Vagina (tissue), 2 donors: ENCODE measurements around the gene NDUFS3. TPM values are rescaled to one million over a fixed set of nuclear protein-coding genes. Genes with fewer than 3 reads are reported as not detected.

Experiments
- DNase-seq, 2 donors: peaks; one replicate each; pipeline ENCODE4 v3.0.0-alpha.2; 2017; ENCODE audit errors: extremely low spot score in 2 of 2
- H3K27ac ChIP-seq: fragments of 200-600 bp; sonication (generic); one replicate; pipeline ENCODE4 v1.5.1; 2019
- H3K27me3 ChIP-seq: fragments of 200-600 bp; sonication (generic); one replicate; pipeline ENCODE4 v1.5.1; 2019
- H3K36me3 ChIP-seq, 2 donors: fragments of 200-600 bp; sonication (generic); one replicate each; pipeline ENCODE4 v1.5.1; 2017 to 2019
- H3K4me1 ChIP-seq: fragments of 200-600 bp; sonication (generic); one replicate; pipeline ENCODE4 v1.5.1; 2019
- H3K4me3 ChIP-seq, 2 donors: fragments of 200-600 bp; sonication (generic); 1 replicate in 1 of 2; 2 replicates in 1 of 2; pipeline ENCODE4 v1.5.1; 2016 to 2019
- H3K9me3 ChIP-seq: fragments of 200-600 bp; sonication (generic); one replicate; pipeline ENCODE4 v1.5.1; 2019
- CTCF ChIP-seq, 3 experiments: fragments of 450-650 bp in 2 of 3; fragments of 200-600 bp in 1 of 3; sonication (generic) in 1 of 3; IDR thresholded peaks; one replicate each; pipeline ENCODE4 v1.5.1; 2017 to 2019; ENCODE audit warnings: antibody characterized with exemption in 3 of 3, mild to moderate bottlenecking in 2 of 3, moderate library complexity in 2 of 3
- POLR2A ChIP-seq, 2 donors: fragments of 450-650 bp; IDR thresholded peaks; one replicate each; pipeline ENCODE4 v1.6.1; 2017; ENCODE audit warnings: antibody characterized with exemption in 2 of 2, mild to moderate bottlenecking in 2 of 2, moderate library complexity in 2 of 2
- POLR2AphosphoS5 ChIP-seq, 2 donors: sonication (generic); formaldehyde crosslinking; IDR thresholded peaks; one replicate each; pipeline ENCODE4 v1.9.0; 2017; ENCODE audit warnings: antibody characterized with exemption in 2 of 2, mild to moderate bottlenecking in 2 of 2, low read depth in 1 of 2; ENCODE audit not compliant: insufficient read depth in 1 of 2
- intact Hi-C: fragments of 100-400 bp; cut with DNase I; formaldehyde crosslinking; loops from one replicate; pipeline ENCODE4 v1.15.1; 2023
- small RNA-seq: library from RNA; depleted of rRNA; stranded (forward); fragments of <200 nt; gene quantifications from one replicate; pipeline ENCODE3, GENCODE V24; 2016
- total RNA-seq: library from RNA; depleted of rRNA; stranded (reverse); fragments of >200 nt; gene quantifications from one replicate; pipeline ENCODE4 v1.2.3, GENCODE V29; 2016

NDUFS3 gene
- total RNA-seq, 1 donor from 2014 or later = 60.4 TPM

DNA sequence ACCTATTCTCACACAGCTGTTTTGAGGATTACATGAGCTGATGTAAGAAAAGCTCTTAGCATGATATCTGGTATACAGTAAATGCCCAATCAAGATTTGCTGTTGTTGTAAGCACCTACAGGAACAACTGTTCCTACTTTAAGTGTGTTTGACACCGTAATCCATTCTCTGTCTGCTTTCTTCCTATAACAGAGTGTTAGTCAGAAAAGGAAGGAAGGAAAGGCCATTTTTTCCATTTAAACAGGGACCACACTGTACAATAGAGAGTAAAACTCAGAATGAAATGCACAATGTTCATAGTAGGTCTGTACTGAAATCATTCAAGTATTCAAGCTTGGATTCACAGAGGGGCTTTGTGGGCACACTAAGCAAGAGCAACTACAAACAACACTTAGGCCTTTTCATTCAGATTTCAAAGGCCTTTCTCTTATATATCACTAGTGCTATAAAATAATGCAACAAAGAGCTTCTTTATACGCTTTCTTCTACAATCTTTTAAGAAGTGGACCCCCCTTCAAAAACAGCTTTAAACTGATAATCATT lies 42.0 kb downstream of the NDUFS3 start:
- Histone ChIP-seq H3K4me1 (no peaks in the 10 kb centered on the region), H3K27ac (no peak overlapping the region), H3K27me3 (no peaks in the 10 kb centered on the region), H3K36me3 (peaks cover 0 to 56% of the 10 kb centered on the region in 2 donors), H3K4me3 (no peak overlapping the region), H3K9me3 (no peaks in the 10 kb centered on the region)
- intact Hi-C loops = no loop called here
- TF ChIP-seq POLR2A (IDR thresholded peaks at IDR 0.05) = no peak
- no peak for TF ChIP-seq CTCF (IDR thresholded peaks at IDR 0.05)
- TF ChIP-seq POLR2AphosphoS5 (IDR thresholded peaks at IDR 0.05; ENCODE audit: insufficient read depth in 1 of 2, low read depth in 1 of 2) = no peak
- no peak for DNase-seq

DNA sequence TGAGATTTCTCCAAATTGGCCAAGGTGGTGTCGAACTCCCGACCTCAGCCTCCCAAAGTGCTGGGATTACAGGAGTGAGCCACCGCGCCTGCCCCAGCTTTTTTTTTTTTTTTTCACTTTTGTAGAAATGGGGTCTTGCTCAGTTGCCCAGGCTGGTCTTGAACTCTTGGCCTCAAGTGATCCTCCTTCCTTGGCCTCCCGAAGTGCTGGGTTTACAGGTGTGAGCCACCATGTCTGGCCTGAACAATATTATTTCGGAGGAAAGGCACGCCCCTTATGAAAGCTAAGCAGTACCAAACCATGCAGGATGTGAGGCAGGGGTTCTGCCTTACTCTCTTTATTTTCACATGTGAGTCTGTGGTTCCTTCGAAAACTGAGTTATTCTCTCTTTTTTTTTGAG lies 47.4 kb downstream of the NDUFS3 start:
- intact Hi-C loops = no loop called here
- TF ChIP-seq POLR2A (IDR thresholded peaks at IDR 0.05) (no peak), POLR2AphosphoS5 (IDR thresholded peaks at IDR 0.05; ENCODE audit: insufficient read depth in 1 of 2, low read depth in 1 of 2) (no peak), CTCF (IDR thresholded peaks at IDR 0.05) (no peak)
- Histone ChIP-seq H3K9me3 (no peaks in the 10 kb centered on the region), H3K4me3 (no peak overlapping the region), H3K36me3 (peaks cover 0 to 88% of the 10 kb centered on the region in 2 donors), H3K27ac (no peak overlapping the region), H3K27me3 (no peaks in the 10 kb centered on the region), H3K4me1 (no peaks in the 10 kb centered on the region)
- no peak for DNase-seq

GRCh38 chr11:47628026-47628425 lies 49.2 kb downstream of the NDUFS3 start:
- intact Hi-C loops = no loop called here
- no peaks in the 10 kb centered on the region for H3K4me1 ChIP-seq
- TF ChIP-seq CTCF (IDR thresholded peaks at IDR 0.05) = no peak
- no peak for TF ChIP-seq POLR2A (IDR thresholded peaks at IDR 0.05)
- no peak for TF ChIP-seq POLR2AphosphoS5 (IDR thresholded peaks at IDR 0.05; ENCODE audit: insufficient read depth in 1 of 2, low read depth in 1 of 2)
- no peak overlapping the region for H3K4me3 ChIP-seq
- H3K9me3 ChIP-seq = no peaks in the 10 kb centered on the region
- H3K27ac ChIP-seq = no peak overlapping the region
- H3K36me3 ChIP-seq = peaks cover 0 to 72% of the 10 kb centered on the region in 2 donors
- DNase-seq = no peak
- H3K27me3 ChIP-seq = no peaks in the 10 kb centered on the region

DNA sequence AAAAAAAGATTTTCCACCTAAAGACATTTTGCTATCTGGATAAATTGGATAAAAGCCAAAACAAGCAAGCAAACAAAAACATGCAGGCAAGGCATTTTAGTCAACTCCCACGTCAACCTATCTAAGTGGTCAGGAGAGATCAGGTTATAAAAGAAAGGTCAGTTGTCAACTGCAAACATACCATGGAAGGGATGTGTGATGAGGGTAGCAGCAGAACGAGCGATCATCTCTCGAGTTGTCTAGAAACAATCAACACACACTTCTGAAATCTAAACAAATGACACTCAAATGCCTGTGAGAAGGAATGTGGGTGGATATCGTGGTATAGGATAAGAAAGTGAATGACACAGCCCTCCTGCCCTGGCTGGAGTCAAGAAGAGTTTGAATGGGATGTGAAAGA lies 52.6 kb downstream of the NDUFS3 start:
- Histone ChIP-seq H3K27ac (no peak overlapping the region), H3K4me1 (no peaks in the 10 kb centered on the region), H3K4me3 (no peak overlapping the region), H3K9me3 (no peaks in the 10 kb centered on the region), H3K27me3 (no peaks in the 10 kb centered on the region), H3K36me3 (peaks cover 0 to 61% of the 10 kb centered on the region in 2 donors)
- TF ChIP-seq CTCF (IDR thresholded peaks at IDR 0.05) (no peak), POLR2AphosphoS5 (IDR thresholded peaks at IDR 0.05; ENCODE audit: insufficient read depth in 1 of 2, low read depth in 1 of 2) (no peak), POLR2A (IDR thresholded peaks at IDR 0.05) (no peak)
- intact Hi-C loops = no loop called here
- no peak for DNase-seq

Small RNA genes within 50 kb of the gene (small RNA-seq; reads per million reads assigned to genes)
- gene RN7SL652P = not detected
- gene RNU5E-10P = not detected

Other genes starting within 250 kb of the NDUFS3 start
- gene MYBPC3, start 226.4 kb upstream of the NDUFS3 start, total RNA-seq = not detected
- 15.5 TPM for gene SPI1, start 200.5 kb upstream of the NDUFS3 start, total RNA-seq
- gene SLC39A13, start 170.5 kb upstream of the NDUFS3 start, total RNA-seq = 53.5 TPM
- gene PSMC3, start 152.6 kb upstream of the NDUFS3 start, total RNA-seq = 89.6 TPM
- not detected for gene RAPSN, start 129.9 kb upstream of the NDUFS3 start, total RNA-seq
- 100 TPM for gene CELF1, start 25.9 kb upstream of the NDUFS3 start, total RNA-seq
- gene PTPMT1, start 13.5 kb upstream of the NDUFS3 start, total RNA-seq = 68.5 TPM
- gene KBTBD4, start 104 bp upstream of the NDUFS3 start, total RNA-seq = 14.7 TPM
- not detected for gene FAM180B, start 7.6 kb downstream of the NDUFS3 start, total RNA-seq
- gene C1QTNF4, start 15.3 kb downstream of the NDUFS3 start, total RNA-seq = 3.4 TPM
- gene MTCH2, start 63.5 kb downstream of the NDUFS3 start, total RNA-seq = 40.5 TPM
- 2.2 TPM for gene AGBL2, start 136.3 kb downstream of the NDUFS3 start, total RNA-seq
- gene FNBP4, start 188.3 kb downstream of the NDUFS3 start, total RNA-seq = 163 TPM